SK-N-SH treated with all-trans-retinoic acid at 6 μM for 48 hours (cell line): ENCODE data around the gene ITGA3.

ENCODE experiments used
- BACH2 ChIP-seq: fragments of 250-450 bp; sonication (Bioruptor Pico); IDR thresholded peaks from 2 replicates; pipeline ENCODE4 v1.9.0; 2021; ENCODE audit warnings: mild to moderate bottlenecking, borderline replicate concordance
- OSR1 ChIP-seq: fragments of 250-450 bp; sonication (Bioruptor Pico); IDR thresholded peaks from 2 replicates; pipeline ENCODE4 v1.8.0; 2022; ENCODE audit warnings: moderate library complexity, mild to moderate bottlenecking, inconsistent platforms
- RARB ChIP-seq: fragments of 250-450 bp; sonication (Bioruptor Pico); IDR thresholded peaks from 2 replicates; pipeline ENCODE4 v1.8.0; 2021; ENCODE audit warnings: mild to moderate bottlenecking, moderate library complexity
- SNAI2 ChIP-seq: fragments of 250-450 bp; sonication (Bioruptor Pico); IDR thresholded peaks from 2 replicates; pipeline ENCODE4 v1.5.0; 2020; ENCODE audit warnings: mild to moderate bottlenecking, moderate library complexity
- TOX ChIP-seq: fragments of 250-450 bp; sonication (Bioruptor Pico); IDR thresholded peaks from 2 replicates; pipeline ENCODE4 v1.8.0; 2021; ENCODE audit warnings: mild to moderate bottlenecking, moderate library complexity, borderline replicate concordance
- TSHZ2 ChIP-seq: fragments of 250-450 bp; sonication (Bioruptor Pico); IDR thresholded peaks from 2 replicates; pipeline ENCODE4 v1.5.0; 2020; ENCODE audit warnings: mild to moderate bottlenecking, moderate library complexity
- ZFP3 ChIP-seq: fragments of 250-450 bp; sonication (Bioruptor Pico); IDR thresholded peaks from 2 replicates; pipeline ENCODE4 v1.5.0; 2020; ENCODE audit warnings: mild to moderate bottlenecking, moderate library complexity
- ZFP30 ChIP-seq: fragments of 450-650 bp; formaldehyde crosslinking; IDR thresholded peaks from 2 replicates; pipeline ENCODE4 v1.5.0; 2022; ENCODE audit warnings: mild to moderate bottlenecking, moderate library complexity
- ZNF70 ChIP-seq: fragments of 450-650 bp; formaldehyde crosslinking; IDR thresholded peaks from 2 replicates; pipeline ENCODE4 v1.5.0; 2020; ENCODE audit warnings: mild to moderate bottlenecking, moderate library complexity
- TF ChIP-seq, protein P1 (sequence below): fragments of 250-450 bp; sonication (Bioruptor Pico); IDR thresholded peaks from 2 replicates; pipeline ENCODE4 v1.8.0; 2020; ENCODE audit warnings: mild to moderate bottlenecking, moderate library complexity, borderline replicate concordance

- TF ChIP-seq RARB (CRISPR knock-in tag) (no peak), ZFP30 (CRISPR knock-in tag) (no peak), TSHZ2 (CRISPR knock-in tag) (no peak), ZFP3 (CRISPR knock-in tag) (0 out of 2 replicates have a peak, but pooled peaks have one; percentile 28), TOX (no peak), OSR1 (no peak), BACH2 (CRISPR knock-in tag) (no peak), SNAI2 (no peak), ZNF70 (CRISPR knock-in tag) (no peak)
- TF ChIP-seq, protein P1, sequence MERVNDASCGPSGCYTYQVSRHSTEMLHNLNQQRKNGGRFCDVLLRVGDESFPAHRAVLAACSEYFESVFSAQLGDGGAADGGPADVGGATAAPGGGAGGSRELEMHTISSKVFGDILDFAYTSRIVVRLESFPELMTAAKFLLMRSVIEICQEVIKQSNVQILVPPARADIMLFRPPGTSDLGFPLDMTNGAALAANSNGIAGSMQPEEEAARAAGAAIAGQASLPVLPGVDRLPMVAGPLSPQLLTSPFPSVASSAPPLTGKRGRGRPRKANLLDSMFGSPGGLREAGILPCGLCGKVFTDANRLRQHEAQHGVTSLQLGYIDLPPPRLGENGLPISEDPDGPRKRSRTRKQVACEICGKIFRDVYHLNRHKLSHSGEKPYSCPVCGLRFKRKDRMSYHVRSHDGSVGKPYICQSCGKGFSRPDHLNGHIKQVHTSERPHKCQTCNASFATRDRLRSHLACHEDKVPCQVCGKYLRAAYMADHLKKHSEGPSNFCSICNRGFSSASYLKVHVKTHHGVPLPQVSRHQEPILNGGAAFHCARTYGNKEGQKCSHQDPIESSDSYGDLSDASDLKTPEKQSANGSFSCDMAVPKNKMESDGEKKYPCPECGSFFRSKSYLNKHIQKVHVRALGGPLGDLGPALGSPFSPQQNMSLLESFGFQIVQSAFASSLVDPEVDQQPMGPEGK: no peak
Measured at GRCh38 chr17:50063561-50064252, 7.8 kb downstream of the ITGA3 start.
